NCI-H526 treated with DMSO at 0.1 percent for 48 hours (cell line): ENCODE measurements around the gene NFKBIB.

Experiments used
- DNase-seq: peaks from one replicate; lab custom pipeline; 2025; lab: John Stamatoyannopoulos, UW

NFKBIB gene

DNA sequence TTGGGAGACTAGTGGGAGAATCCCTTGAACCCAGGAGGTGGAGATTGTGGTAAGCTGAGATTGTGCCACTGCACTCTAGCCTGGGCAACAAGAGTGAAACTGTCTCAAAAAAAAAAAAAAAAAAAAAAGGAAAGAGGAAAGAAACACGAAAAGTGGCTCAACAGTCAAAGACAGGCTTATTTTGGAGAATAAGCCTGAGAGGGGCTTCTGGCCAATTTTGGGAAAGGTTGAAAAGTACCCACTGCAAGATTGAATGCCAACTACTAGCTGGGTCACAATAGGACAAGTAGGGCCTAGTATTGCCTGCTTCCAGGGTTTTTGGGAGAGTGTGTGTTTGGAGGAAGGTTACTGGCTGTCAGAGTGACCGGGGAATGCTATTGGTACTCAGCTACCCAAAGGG is 58.5 kb downstream of the NFKBIB start:
- no peak for DNase-seq
